Transverse colon (tissue), 4 donors: ENCODE results near the gene HRH2.

ENCODE experiments used
- POLR2A ChIP-seq: fragments of 450-650 bp; IDR thresholded peaks from one replicate; pipeline ENCODE4 v1.6.1; 2016; ENCODE audit warnings: antibody characterized with exemption, mild to moderate bottlenecking, moderate library complexity
- POLR2AphosphoS5 ChIP-seq, 3 donors: sonication (generic); formaldehyde crosslinking; IDR thresholded peaks; one replicate each; pipeline ENCODE4 v1.6.1; 2016; ENCODE audit warnings: antibody characterized with exemption in 3 of 3
- TF ChIP-seq, protein P1 (sequence below), 5 experiments: fragments of 200-600 bp in 3 of 5; fragments of 450-650 bp in 2 of 5; sonication (generic) in 3 of 5; IDR thresholded peaks; 1 replicate in 2 of 5; 2 replicates in 3 of 5; pipeline ENCODE4 v1.5.1; 2016 to 2017; ENCODE audit warnings: antibody characterized with exemption in 5 of 5, inconsistent platforms in 3 of 5, mild to moderate bottlenecking in 2 of 5, moderate library complexity in 1 of 5

DNA sequence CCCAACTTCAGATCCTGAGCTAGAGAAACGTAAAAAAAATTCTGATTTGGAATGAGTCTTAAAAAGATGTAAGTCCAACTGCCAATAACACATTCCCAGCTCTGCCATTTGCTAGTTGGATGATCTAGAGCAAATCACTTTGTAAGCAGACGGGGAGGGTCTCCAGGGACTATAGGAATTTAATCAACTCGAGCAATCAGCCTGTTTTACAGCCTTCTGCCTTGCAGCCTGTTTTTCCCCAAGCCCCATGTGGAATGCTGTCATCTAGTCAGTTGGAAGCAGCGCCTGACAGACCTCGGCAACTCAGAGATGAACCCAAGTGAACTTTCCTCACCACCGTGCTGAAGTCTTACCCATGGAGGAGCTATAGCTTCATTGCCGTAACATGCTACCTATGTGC, 34.8 kb upstream of the HRH2 start:
- TF ChIP-seq, protein P1, sequence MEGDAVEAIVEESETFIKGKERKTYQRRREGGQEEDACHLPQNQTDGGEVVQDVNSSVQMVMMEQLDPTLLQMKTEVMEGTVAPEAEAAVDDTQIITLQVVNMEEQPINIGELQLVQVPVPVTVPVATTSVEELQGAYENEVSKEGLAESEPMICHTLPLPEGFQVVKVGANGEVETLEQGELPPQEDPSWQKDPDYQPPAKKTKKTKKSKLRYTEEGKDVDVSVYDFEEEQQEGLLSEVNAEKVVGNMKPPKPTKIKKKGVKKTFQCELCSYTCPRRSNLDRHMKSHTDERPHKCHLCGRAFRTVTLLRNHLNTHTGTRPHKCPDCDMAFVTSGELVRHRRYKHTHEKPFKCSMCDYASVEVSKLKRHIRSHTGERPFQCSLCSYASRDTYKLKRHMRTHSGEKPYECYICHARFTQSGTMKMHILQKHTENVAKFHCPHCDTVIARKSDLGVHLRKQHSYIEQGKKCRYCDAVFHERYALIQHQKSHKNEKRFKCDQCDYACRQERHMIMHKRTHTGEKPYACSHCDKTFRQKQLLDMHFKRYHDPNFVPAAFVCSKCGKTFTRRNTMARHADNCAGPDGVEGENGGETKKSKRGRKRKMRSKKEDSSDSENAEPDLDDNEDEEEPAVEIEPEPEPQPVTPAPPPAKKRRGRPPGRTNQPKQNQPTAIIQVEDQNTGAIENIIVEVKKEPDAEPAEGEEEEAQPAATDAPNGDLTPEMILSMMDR (IDR thresholded peaks at IDR 0.05), result no peak
- no peak for TF ChIP-seq POLR2AphosphoS5 (IDR thresholded peaks at IDR 0.05)
- TF ChIP-seq POLR2A, result no peak
